GM06990 (cell line): ENCODE data around the gene DGAT2.

Experiments used
- DNase-seq: peaks from one replicate; pipeline ENCODE4 v3.0.0-alpha.2; 2011; ENCODE audit not compliant: insufficient read length; ENCODE audit errors: extremely low read depth
- H3K27me3 ChIP-seq: replicated peaks from 2 replicates; pipeline ENCODE4 v1.6.0; 2011; ENCODE audit warnings: low read length; ENCODE audit not compliant: control insufficient read depth, insufficient read depth
- H3K36me3 ChIP-seq: 2 replicates; pipeline ENCODE4 v1.5.1; 2011; ENCODE audit warnings: low read length; ENCODE audit not compliant: control insufficient read depth, insufficient read depth
- H3K4me3 ChIP-seq: replicated peaks from 2 replicates; pipeline ENCODE4 v1.5.1; 2011; ENCODE audit warnings: low read depth, mild to moderate bottlenecking, control low read depth, low read length
- CTCF ChIP-seq: IDR thresholded peaks from 2 replicates; pipeline ENCODE4 v1.5.1; 2011; ENCODE audit warnings: low read length, control low read depth, mild to moderate bottlenecking, inconsistent platforms; ENCODE audit not compliant: insufficient read depth, poor library complexity, severe bottlenecking

DGAT2 gene

GRCh38 chr11:75796091-75796435 is 27.5 kb downstream of the DGAT2 start:
- H3K27me3 ChIP-seq, result no peaks in the 10 kb centered on the region
- H3K36me3 ChIP-seq, result peaks cover 7% of the 10 kb centered on the region
- H3K4me3 ChIP-seq, result no peak overlapping the region
- TF ChIP-seq CTCF, result no peak
- DNase-seq, result no peak

GRCh38 chr11:75797116-75797515 is 28.5 kb downstream of the DGAT2 start:
- Histone ChIP-seq H3K27me3 (no peaks in the 10 kb centered on the region), H3K4me3 (no peak overlapping the region), H3K36me3 (peaks cover 7% of the 10 kb centered on the region)
- no peak for TF ChIP-seq CTCF
- DNase-seq, result peak; percentile 57

GRCh38 chr11:75797792-75798191 is 29.2 kb downstream of the DGAT2 start:
- peaks cover 7% of the 10 kb centered on the region for H3K36me3 ChIP-seq
- no peak for DNase-seq
- no peak for TF ChIP-seq CTCF
- H3K27me3 ChIP-seq, result no peaks in the 10 kb centered on the region
- no peak overlapping the region for H3K4me3 ChIP-seq

- H3K4me3 ChIP-seq, result no peak overlapping the region
- no peak for TF ChIP-seq CTCF
- peaks cover 7% of the 10 kb centered on the region for H3K36me3 ChIP-seq
- no peak for DNase-seq
- no peaks in the 10 kb centered on the region for H3K27me3 ChIP-seq
Observed at GRCh38 chr11:75800136-75800675, 31.6 kb downstream of the DGAT2 start.

- H3K36me3 ChIP-seq, result peaks cover 7% of the 10 kb centered on the region
- DNase-seq, result no peak
- no peaks in the 10 kb centered on the region for H3K27me3 ChIP-seq
- TF ChIP-seq CTCF, result no peak
- no peak overlapping the region for H3K4me3 ChIP-seq
Observed at GRCh38 chr11:75800728-75801361, 32.3 kb downstream of the DGAT2 start.

- peak; percentile 37 for DNase-seq
- no peak for TF ChIP-seq CTCF
- H3K4me3 ChIP-seq, result no peak overlapping the region
- peaks cover 6% of the 10 kb centered on the region for H3K36me3 ChIP-seq
- H3K27me3 ChIP-seq, result no peaks in the 10 kb centered on the region
Observed at GRCh38 chr11:75801362-75802020, 32.9 kb downstream of the DGAT2 start.
